ENCODE data around the gene KCTD21.

The KCTD21 gene

DNA sequence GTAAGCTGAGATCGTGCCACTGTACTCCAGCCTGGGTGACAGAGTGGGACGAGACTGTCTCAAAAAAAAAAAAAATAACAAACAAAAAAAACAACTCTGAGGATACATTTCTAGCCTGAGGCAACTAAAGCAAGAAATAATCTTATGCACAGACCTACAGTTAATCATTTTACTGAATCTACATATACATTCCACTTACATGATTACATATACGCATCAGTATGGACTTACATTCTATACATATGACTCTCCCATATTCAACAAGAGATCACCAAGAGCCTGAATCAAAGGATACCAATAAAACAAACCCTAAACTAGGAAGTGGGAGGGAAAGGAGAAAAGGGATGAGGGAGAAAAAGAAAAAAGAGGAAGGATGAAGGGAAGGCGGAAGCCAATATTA lies 50.1 kb downstream of the KCTD21 start:
- no peak for DNase-seq

DNA sequence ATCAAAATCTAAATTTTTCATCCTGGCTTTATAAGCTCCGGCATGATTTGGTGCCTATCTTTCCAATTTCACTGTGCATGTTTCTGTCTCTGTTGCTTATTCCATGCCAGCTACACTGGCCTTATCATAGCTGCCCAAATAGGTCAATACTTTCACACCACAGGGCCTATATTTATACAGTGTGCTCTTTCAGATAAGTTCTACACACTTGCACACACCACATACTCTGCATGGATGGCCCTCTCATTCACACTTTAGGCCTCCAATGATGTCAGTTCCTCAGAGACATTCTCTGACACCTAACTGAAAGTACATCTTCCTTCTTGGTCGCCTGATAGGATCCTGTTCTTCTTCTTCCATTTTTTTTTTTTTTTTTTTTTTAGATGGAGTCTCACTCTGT lies 56.0 kb downstream of the KCTD21 start:
- no peak for DNase-seq

DNA sequence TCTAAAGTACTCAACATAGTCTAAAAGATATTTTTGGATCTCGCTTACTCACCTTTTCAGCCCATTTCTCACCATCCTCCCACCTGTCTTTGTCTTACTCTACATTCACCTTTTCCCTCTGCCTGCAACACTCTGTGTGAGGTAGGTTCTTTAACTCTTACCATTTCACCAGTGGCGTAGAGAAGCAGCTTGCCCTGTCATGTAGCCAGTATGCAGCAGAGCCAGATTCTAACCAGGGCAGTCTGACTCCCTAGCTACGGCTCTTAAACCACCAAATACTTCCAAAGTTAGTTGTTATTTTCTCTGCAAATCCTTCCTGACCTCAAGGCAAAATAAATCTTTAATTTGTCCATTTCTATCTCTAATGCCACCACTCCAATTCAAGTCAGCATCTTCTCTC lies 56.5 kb downstream of the KCTD21 start:
- DNase-seq, result no peak

DNA sequence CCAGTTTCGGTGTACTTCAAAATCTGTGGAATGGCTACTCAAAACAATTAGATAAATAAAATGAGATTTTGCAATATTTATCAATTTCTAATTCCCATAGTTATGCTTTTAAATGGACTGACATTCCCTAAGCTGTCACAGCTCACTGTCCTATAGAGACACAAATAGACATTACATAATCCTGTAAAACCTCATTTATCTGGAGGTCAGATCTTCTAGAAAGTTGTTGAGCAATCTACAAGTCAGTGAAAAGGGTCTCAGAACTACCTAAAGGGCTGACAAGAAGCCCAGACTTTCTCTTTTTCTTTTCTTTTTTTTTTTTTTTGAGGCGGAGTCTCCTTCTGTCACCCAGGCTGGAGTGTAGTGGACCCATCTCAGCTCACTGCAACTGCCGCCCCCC lies 61.0 kb downstream of the KCTD21 start:
- DNase-seq, result no peak

All from CD4-positive, alpha-beta T cell treated with Interleukin-17A for 4 hours (primary cell).